CD4-positive, alpha-beta T cell (primary cell): ENCODE results near the gene CYLC1. TPM values are rescaled to one million over a fixed set of nuclear protein-coding genes. Genes with fewer than 3 reads are reported as not detected.

ENCODE experiments used
- ATAC-seq: fragments of 200-7000 bp; cut with Tn5 transposase; one replicate; pipeline ENCODE4 v1.10.0; 2022; ENCODE audit warnings: mild to moderate bottlenecking; ENCODE audit not compliant: poor library complexity
- CTCF ChIA-PET: fragments of 350-600 bp; sonication (Branson Sonifier 250); formaldehyde crosslinking; loops from one replicate; lab custom pipeline; 2021; ENCODE audit warnings: antibody characterized with exemption, inconsistent platforms; lab: Charles Lee
- POLR2A ChIA-PET: fragments of 350-600 bp; sonication (Branson Sonifier 250); formaldehyde crosslinking; loops from one replicate; lab custom pipeline; 2021; ENCODE audit warnings: antibody characterized with exemption, inconsistent platforms; lab: Charles Lee
- DNase-seq, 14 experiments: peaks; one replicate each; pipeline ENCODE4 v3.0.0-alpha.2; 2013 to 2020; ENCODE audit warnings: mixed read lengths in 2 of 14
- H3K27ac ChIP-seq, 2 donors: one replicate each; pipeline versions ENCODE4 v1.5.1 to v1.7.0; 2013; ENCODE audit warnings: low read length in 2 of 2, low read depth in 1 of 2, mild to moderate bottlenecking in 1 of 2
- H3K27me3 ChIP-seq, 2 experiments: 1 replicate in 1 of 2; 2 replicates in 1 of 2; pipeline versions ENCODE4 v1.6.1 to v1.7.0; 2013; ENCODE audit warnings: low read length in 2 of 2, control low read depth in 1 of 2, mild to moderate bottlenecking in 1 of 2, moderate library complexity in 1 of 2; ENCODE audit not compliant: insufficient read depth in 2 of 2, control insufficient read depth in 1 of 2
- H3K36me3 ChIP-seq: one replicate; pipeline ENCODE4 v1.6.1; 2013; ENCODE audit warnings: low read length, control low read depth; ENCODE audit not compliant: insufficient read depth
- H3K4me1 ChIP-seq: one replicate; pipeline ENCODE4 v1.6.1; 2013; ENCODE audit warnings: low read length, control low read depth; ENCODE audit not compliant: insufficient read depth
- H3K4me3 ChIP-seq: one replicate; pipeline ENCODE4 v1.5.1; 2013; ENCODE audit warnings: mild to moderate bottlenecking, low read length, moderate library complexity
- H3K9me3 ChIP-seq, 2 experiments: 1 replicate in 1 of 2; 2 replicates in 1 of 2; pipeline versions ENCODE4 v1.6.1 to v1.7.0; 2013; ENCODE audit warnings: low read length in 2 of 2, mild to moderate bottlenecking in 2 of 2, control low read depth in 1 of 2, moderate library complexity in 1 of 2; ENCODE audit not compliant: control insufficient read depth in 1 of 2, insufficient read depth in 1 of 2
- H3K27ac Mint-ChIP-seq: one replicate; pipeline ENCODE4 v1.8.0; 2020; ENCODE audit warnings: mixed read lengths
- H3K27me3 Mint-ChIP-seq: one replicate; pipeline ENCODE4 v1.8.0; 2021; ENCODE audit warnings: mixed read lengths
- H3K36me3 Mint-ChIP-seq: one replicate; pipeline ENCODE4 v1.8.0; 2021; ENCODE audit warnings: low read depth, mixed read lengths
- H3K4me1 Mint-ChIP-seq: one replicate; pipeline ENCODE4 v1.8.0; 2021; ENCODE audit warnings: low read depth, mixed read lengths
- H3K4me3 Mint-ChIP-seq: one replicate; pipeline ENCODE4 v1.8.0; 2020; ENCODE audit warnings: mild to moderate bottlenecking, mixed read lengths
- H3K9me3 Mint-ChIP-seq: one replicate; pipeline ENCODE4 v1.8.0; 2020; ENCODE audit warnings: mixed read lengths
- intact Hi-C, 2 experiments: fragments of 100-400 bp; cut with DNase I in 1 of 2; cut with micrococcal nuclease in 1 of 2; formaldehyde crosslinking; loops; one replicate each; pipeline versions ENCODE4 v1.15.1 to v1.9.0; 2023 to 2025; cut with DNase I, micrococcal nuclease
- polyA plus RNA-seq, 2 donors: library from polyadenylated mRNA; unstranded; fragments of 120-200 nt; gene quantifications; one replicate each; pipeline ENCODE4 v1.2.1, GENCODE V29; 2013
- total RNA-seq, 174 experiments: library from RNA in 2 of 174; stranded (reverse) in 2 of 174; gene quantifications; one replicate each; pipeline ENCODE4 v1.2.3 and lab custom pipeline; 2021 to 2026
- TF ChIP-seq, protein P1 (sequence below): fragments of 200-600 bp; IDR thresholded peaks from one replicate; pipeline ENCODE4 v1.8.0; 2022; ENCODE audit warnings: antibody characterized with exemption, mild to moderate bottlenecking

Gene CYLC1, protein sequence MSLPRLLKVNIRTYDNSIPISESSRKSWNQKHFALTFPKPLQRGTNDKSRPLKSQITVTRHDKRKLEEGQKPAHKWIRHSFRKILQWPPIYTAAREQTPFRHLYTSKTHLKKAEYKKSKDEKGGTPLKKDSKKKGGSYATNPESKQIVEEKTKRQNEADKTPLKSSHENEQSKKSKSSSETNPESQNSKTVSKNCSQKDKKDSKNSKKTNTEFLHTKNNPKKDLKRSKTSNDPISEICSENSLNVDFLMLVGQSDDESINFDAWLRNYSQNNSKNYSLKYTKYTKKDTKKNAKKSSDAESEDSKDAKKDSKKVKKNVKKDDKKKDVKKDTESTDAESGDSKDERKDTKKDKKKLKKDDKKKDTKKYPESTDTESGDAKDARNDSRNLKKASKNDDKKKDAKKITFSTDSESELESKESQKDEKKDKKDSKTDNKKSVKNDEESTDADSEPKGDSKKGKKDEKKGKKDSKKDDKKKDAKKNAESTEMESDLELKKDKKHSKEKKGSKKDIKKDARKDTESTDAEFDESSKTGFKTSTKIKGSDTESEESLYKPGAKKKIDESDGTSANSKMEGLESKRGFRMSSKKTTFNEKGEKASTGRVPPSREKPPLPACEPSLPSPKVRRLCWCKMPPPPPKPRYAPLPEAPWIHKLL
- not detected for total RNA-seq
- polyA plus RNA-seq (2013, experiment 1 of 2), result not detected
- not detected for polyA plus RNA-seq (2013, experiment 2 of 2)
- total RNA-seq (lab: John Stamatoyannopoulos, UW), result 0 to 0.08 (median 0) reads per million in 172 experiments

DNA sequence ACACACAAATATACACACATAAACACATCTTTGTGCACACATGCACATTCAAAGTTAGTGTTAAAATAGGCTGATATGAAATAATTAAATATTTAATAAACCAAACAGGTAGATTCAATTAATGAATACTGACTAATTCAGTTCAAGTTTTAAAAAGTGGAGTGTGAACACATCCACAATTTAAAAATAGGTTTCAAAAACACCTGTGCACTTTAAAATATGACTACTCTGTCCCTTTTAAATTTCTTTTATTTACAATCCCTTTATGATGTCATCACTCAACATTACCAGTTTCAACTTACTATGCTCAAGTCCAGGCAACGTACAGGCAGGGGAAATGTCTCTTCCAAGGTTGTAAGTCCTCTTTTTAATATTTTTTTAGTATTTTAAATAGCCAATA, at the start of gene CYLC1:
Gene CYLC1, plus strand, starts transcription at position 301 of the 400 bp plus-strand sequence. Its CDS starts 37 bp downstream, at position 338.
- TF ChIP-seq, protein P1, sequence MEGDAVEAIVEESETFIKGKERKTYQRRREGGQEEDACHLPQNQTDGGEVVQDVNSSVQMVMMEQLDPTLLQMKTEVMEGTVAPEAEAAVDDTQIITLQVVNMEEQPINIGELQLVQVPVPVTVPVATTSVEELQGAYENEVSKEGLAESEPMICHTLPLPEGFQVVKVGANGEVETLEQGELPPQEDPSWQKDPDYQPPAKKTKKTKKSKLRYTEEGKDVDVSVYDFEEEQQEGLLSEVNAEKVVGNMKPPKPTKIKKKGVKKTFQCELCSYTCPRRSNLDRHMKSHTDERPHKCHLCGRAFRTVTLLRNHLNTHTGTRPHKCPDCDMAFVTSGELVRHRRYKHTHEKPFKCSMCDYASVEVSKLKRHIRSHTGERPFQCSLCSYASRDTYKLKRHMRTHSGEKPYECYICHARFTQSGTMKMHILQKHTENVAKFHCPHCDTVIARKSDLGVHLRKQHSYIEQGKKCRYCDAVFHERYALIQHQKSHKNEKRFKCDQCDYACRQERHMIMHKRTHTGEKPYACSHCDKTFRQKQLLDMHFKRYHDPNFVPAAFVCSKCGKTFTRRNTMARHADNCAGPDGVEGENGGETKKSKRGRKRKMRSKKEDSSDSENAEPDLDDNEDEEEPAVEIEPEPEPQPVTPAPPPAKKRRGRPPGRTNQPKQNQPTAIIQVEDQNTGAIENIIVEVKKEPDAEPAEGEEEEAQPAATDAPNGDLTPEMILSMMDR, result no peak
- intact Hi-C loops, result no loop called here
- ChIA-PET CTCF (no interaction called here), POLR2A (no interaction called here)
- Mint-ChIP-seq H3K4me1 (no peaks in the 10 kb centered on the region), H3K36me3 (no peaks in the 10 kb centered on the region), H3K9me3 (peaks cover 2% of the 10 kb centered on the region), H3K27me3 (no peaks in the 10 kb centered on the region), H3K4me3 (no peak within 1 kb of the TSS), H3K27ac (no peak within 1 kb of the TSS)
- ATAC-seq (no peak), DNase-seq (no peak)
- H3K27ac ChIP-seq, result no peak within 1 kb of the TSS
- H3K27me3 ChIP-seq, result no peaks in the 10 kb centered on the region
- H3K4me1 ChIP-seq, result no peaks in the 10 kb centered on the region
- H3K9me3 ChIP-seq, result no peaks in the 10 kb centered on the region
- no peak within 1 kb of the TSS for H3K4me3 ChIP-seq
- H3K36me3 ChIP-seq, result no peaks in the 10 kb centered on the region

DNA sequence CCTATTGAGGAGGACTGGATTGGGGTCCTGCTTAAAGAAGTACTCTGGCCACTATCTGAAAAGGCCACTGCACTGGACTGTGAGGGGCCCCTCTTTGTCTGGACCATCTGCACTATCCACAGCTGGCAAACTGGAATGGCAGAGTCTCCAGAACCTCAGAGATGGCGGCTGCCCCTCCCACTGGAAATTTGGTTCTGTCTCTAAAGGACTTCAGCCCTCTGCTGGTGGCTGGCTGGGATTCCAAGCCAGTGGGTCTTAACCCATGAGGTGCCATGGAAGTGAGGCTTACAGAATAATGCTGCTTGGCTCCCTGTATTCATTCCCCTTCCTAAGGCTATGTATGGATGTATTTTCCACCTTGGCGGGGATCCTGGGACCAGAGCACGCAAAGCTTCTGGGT, 41.6 kb upstream of the CYLC1 start:
- ChIA-PET POLR2A (no interaction called here), CTCF (no interaction called here)
- no peaks in the 10 kb centered on the region for H3K36me3 Mint-ChIP-seq
- intact Hi-C loops, result no loop called here
- no peaks in the 10 kb centered on the region for H3K27me3 Mint-ChIP-seq
- H3K9me3 Mint-ChIP-seq, result peaks cover 8% of the 10 kb centered on the region
- Histone ChIP-seq H3K4me3 (no peak overlapping the region), H3K27ac (no peak overlapping the region), H3K4me1 (no peaks in the 10 kb centered on the region), H3K27me3 (no peaks in the 10 kb centered on the region), H3K36me3 (no peaks in the 10 kb centered on the region), H3K9me3 (peaks cover 0 to 8% of the 10 kb centered on the region in 2 experiments)
- TF ChIP-seq, protein P1, result no peak
- DNase-seq (no peak), ATAC-seq (no peak)
- H3K27ac Mint-ChIP-seq, result no peak overlapping the region
- H3K4me1 Mint-ChIP-seq, result no peaks in the 10 kb centered on the region
- H3K4me3 Mint-ChIP-seq, result no peak overlapping the region

DNA sequence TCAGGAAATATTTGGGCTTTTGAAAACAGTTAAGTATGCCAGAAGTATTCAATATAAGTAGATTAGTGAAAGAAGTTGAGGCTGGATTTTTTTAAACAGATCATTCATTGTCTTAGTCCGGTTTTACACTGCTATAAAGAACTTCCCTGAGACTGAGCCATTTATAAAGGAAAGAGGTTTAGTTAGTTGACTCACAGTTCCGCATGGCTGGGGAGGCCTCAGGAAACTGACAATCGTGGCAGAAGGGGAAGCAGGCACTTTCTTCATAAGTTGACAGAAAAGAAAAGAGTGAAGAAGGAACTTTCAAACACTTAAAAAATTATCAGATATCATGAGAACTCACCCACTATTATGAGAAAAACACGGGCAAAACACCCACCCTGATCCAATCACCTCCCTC, 31.1 kb upstream of the CYLC1 start:
- TF ChIP-seq, protein P1, result no peak
- ATAC-seq (no peak), DNase-seq (no peak)
- H3K4me3 ChIP-seq, result no peak overlapping the region
- no peaks in the 10 kb centered on the region for H3K9me3 ChIP-seq
- Mint-ChIP-seq H3K27me3 (no peaks in the 10 kb centered on the region), H3K4me1 (no peaks in the 10 kb centered on the region), H3K27ac (no peak overlapping the region), H3K9me3 (peaks cover 3% of the 10 kb centered on the region), H3K4me3 (no peak overlapping the region), H3K36me3 (no peaks in the 10 kb centered on the region)
- no peaks in the 10 kb centered on the region for H3K4me1 ChIP-seq
- H3K27me3 ChIP-seq, result no peaks in the 10 kb centered on the region
- H3K36me3 ChIP-seq, result no peaks in the 10 kb centered on the region
- POLR2A ChIA-PET, result no interaction called here
- H3K27ac ChIP-seq, result no peak overlapping the region
- CTCF ChIA-PET, result no interaction called here
- intact Hi-C loops, result no loop called here
